HG02623 (cell line): ENCODE results near the gene POU6F2.

Experiments
- ATAC-seq: cut with Tn5 transposase; IDR thresholded peaks from one replicate; pipeline ENCODE4 v1.9.1; 2021; ENCODE audit warnings: moderate library complexity; ENCODE audit not compliant: unreplicated experiment

POU6F2 gene

GRCh38 chr7:39105720-39106119 is 128.0 kb downstream of the POU6F2 start:
- ATAC-seq, result no peak

- ATAC-seq, result no peak
Measured at GRCh38 chr7:39125846-39126245, 148.1 kb downstream of the POU6F2 start.

DNA sequence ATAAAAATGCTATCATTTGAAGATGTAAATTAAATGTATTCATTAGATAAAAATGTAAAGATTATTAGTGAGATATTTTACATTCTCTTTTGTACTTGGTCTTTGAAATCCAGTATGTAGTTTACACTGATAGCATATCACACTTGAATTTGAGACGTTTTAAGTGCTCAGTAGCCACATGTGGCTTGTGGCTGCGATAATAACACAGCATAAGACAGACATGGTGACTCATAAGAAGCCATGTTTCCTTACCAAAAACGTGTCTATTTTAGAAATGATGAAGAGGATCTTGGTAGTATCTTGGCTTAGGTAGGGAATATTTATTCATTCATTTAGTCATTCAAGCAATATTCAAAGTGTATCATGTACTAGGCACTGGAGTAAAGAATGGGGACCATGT is 149.3 kb downstream of the POU6F2 start:
- no peak for ATAC-seq

DNA sequence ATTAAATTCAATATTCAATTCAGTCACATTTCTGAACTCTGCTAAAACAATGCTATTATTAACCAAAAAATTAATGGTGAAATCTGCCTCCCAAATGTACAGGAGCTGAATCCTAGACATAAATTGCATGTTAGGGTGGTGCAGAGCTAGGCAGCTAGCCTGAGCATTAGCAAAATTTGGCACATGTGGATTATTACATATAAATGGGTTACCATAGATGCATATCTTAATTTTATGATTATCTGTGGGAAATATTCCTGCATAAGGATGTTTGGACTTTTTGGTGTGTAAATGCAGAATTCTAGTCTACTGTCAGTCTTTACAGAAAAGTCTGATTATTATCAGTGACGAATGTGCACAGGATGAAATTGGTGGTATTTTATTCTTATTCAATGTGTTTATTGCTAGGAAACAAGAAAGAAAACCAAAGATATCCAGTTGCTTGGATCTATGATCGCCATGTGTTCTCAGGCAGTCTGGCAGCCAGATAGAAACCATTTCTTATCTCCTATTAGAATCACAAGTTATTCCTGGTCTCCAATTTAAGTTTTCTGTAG is 150.7 kb downstream of the POU6F2 start:
- no peak for ATAC-seq

- no peak for ATAC-seq
Measured at GRCh38 chr7:39130274-39130673, 152.6 kb downstream of the POU6F2 start.

DNA sequence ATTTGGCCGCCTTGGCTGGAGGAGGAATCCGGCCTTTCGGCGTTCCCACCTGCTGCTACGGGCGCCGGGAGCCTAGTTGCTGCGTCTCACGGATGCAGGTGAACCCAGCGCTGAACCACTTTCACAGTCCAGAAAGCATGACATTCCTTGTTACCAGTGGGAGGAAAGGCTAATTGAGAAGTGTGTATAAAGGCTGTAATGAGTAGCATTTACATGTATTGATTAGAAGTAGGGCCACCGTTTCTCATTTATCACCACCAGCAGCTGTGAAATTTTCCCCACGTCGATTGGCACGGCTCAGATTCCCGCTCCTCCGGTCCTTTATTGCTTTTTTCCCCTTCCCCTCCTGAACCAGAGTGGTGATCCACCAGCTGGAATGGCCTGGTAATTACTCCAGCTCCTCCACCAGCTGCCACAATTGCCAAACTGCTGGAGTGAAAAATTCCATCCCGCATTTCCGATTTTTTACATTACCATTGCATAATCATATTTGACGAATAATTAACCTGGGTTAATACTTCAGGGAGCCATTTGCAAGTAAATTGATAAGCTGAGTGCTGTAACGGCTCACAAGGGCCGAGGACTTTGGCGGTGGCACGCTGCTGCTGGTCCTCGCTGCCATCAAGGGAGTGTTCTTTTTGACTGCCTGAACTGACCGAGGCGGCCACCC is 153.3 kb downstream of the POU6F2 start:
- ATAC-seq, result no peak

GRCh38 chr7:39132306-39132705 is 154.6 kb downstream of the POU6F2 start:
- no peak for ATAC-seq

DNA sequence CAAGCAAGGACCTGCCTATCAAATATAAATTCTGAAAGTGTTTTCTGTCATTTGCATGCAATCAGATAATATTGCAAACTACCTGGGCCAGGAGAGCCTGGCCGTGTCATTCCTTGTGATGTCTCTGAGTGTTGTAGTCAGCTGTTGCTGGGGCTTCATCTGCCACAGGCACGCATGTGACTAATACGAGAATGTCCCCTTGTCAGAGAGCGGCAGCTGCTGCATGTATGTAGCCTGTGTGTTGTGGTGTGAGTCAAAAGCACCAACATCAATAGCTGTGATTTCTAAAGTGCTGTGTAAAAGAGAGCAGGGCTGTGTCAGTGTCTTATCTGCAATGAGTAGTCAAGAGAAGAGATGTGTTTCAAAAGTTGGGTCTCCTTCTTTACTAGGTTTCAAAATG is 155.4 kb downstream of the POU6F2 start:
- ATAC-seq, result no peak

GRCh38 chr7:39137480-39137879 is 159.8 kb downstream of the POU6F2 start:
- ATAC-seq, result no peak

DNA sequence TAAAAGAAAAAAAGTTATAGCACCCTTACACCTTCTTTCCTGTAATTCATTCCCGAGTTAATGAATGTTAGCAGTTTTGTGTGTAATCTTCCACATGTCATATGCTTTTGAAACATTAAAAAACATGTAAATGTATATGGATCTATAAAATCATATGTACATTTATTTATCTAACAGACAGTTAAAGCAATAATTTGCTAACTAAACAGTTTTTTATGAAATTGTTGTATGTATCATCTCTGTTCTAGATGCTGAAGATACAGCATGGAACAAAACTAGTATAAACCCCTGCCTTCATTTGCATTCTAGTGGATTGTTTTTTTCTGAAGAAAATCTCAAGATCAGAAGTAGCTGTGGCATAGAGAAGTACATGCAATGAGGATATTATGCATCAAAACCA is 165.0 kb downstream of the POU6F2 start:
- ATAC-seq, result no peak

DNA sequence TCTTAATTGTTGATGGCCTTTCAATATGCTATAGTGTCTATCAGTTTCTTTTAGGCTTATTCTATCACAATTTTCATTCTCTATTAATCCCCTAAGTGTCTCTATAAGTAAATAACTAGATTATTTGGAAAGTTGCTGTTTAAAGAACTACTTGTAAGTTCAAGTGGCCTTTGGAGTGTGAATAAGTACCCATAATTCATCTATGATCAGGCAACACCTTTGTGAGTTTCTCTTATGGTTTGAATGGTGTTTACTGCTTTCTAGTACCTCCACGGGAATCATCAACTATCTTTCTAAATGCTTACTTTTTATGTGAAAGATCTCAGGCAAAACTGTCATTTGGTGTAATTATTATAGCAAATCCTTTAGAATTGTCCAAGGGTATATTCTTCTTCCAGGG is 166.7 kb downstream of the POU6F2 start:
- ATAC-seq, result no peak

- ATAC-seq, result no peak
Measured at GRCh38 chr7:39145283-39145682, 167.6 kb downstream of the POU6F2 start.

DNA sequence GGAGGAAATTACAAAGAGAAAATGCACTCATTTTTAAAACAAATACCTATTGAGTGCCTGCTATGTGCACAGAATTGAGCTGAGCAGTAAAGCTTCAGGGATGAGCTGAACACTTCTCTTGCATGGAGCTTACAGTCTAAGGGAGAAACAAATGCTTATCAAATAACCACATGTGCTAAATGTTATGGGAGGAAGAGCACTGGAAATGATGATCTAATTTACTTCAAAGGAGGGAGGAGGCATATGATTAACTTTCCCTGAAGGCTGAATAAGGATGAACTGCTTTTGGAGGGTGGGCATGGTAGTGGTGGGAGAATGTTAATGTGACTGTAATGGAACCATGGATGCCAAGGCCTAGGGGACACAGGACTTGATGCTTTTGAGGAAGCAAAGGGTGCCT is 168.2 kb downstream of the POU6F2 start:
- ATAC-seq, result no peak

DNA sequence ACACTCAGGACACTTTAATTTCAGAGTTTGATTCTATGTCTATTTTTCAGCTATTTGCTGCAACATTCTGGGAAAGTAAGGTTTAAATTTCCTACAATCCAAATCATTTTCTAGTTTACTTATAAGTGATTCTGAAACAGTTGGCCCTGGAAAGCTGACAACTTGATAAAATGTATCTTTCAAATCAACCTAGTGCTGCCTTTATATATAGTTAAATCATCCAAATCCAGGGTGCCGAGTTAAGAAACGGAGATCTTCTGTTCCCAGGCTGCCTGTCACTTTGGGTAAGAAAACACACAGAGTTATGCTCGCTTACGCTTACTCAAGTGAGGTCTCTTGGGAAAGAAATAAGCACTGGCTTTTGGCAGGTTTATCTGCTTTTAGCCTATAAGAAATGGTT is 175.0 kb downstream of the POU6F2 start:
- ATAC-seq, result no peak

DNA sequence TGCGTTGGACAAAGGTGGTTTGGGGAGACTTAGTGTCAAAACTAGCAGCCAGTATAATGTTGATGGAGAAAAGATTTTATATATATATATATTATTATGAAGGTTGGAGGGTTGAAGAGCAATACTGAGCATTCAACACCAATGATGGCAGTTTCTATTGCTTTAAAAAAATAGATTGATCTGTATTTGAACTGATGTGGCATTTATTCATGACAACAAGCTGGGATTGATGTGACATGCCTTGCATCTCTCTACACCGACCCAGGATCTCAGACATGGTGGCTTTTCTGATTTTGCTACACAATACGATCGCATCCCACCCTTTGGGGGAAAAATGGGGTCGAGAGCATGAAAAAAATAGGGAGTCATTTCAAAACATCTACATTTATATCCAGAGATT is 175.4 kb downstream of the POU6F2 start:
- no peak for ATAC-seq

- ATAC-seq, result no peak
Measured at GRCh38 chr7:39153647-39154046, 175.9 kb downstream of the POU6F2 start.

GRCh38 chr7:39154815-39155214 is 177.1 kb downstream of the POU6F2 start:
- no peak for ATAC-seq

DNA sequence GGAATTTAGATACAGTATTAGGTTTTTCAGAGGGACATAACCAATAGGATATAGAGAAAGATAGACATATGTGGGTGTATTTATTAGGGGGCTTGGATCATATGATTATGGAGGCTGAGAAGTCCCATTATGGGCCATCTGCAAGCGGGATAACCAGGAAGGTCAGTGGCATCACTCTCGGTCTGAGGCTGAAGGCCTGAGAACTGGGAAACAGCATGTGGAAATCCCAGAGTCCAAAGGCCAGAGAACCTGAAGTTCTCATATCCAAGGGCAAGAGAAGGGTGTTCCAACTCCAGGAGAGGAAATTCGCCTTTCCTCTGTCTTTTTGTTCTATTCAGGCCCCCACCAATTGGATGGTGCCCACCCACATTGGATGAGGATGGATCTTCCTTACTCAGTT is 180.7 kb downstream of the POU6F2 start:
- ATAC-seq, result no peak

DNA sequence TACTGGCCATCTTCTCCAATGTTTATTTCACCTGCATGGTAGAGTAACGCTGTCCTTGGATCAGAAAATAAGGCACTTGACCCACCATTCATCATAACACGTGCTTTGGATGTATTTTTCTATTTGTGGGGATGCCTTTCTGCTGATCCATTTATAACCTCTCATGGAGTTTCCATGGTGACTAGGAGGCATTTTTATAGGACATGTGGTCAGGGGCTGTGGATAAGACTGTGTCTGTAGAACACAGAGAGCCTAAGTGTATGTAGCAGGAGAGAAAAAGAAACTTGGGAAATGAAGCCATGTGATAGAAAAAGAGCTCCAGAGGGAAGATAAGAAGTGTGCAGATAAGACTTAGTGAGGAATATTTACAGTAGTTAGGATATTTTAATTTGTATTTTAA is 184.2 kb downstream of the POU6F2 start:
- no peak for ATAC-seq

DNA sequence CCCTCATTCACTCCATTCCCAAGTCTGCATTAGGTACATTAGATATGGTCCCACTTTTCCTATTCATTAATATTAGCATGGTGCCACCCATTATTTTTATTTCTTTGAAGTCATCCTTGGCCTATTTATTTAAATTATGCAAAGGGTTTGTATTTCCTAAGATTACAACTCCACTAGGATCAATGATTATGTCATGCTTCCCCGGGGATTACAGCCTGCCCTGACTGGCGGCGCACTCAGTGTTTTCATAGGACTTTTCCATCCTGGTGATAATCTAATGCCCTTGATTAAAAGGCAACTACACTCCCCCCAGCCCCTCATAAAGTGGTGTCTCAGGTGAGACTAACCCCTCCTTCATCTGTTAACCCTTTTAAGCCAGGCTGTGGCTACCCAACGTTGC is 187.2 kb downstream of the POU6F2 start:
- no peak for ATAC-seq

GRCh38 chr7:39168403-39169098 is 190.8 kb downstream of the POU6F2 start:
- no peak for ATAC-seq

- no peak for ATAC-seq
Measured at GRCh38 chr7:39172137-39172536, 194.4 kb downstream of the POU6F2 start.

- no peak for ATAC-seq
Measured at GRCh38 chr7:39181398-39181797, 203.7 kb downstream of the POU6F2 start.
